HS-27A (cell line): ENCODE data around the gene CD68.

ENCODE experiments used
- DNase-seq: peaks from one replicate; pipeline ENCODE4 v3.0.0-alpha.2; 2012; ENCODE audit warnings: low read depth, missing footprints

Gene CD68

GRCh38 chr17:7559320-7560171, 19.9 kb upstream of the CD68 start:
- DNase-seq, result no peak

- DNase-seq, result no peak
Measured at GRCh38 chr17:7560172-7561027, 19.0 kb upstream of the CD68 start.

GRCh38 chr17:7561028-7561575, 18.3 kb upstream of the CD68 start:
- DNase-seq, result no peak

- DNase-seq, result no peak
Measured at GRCh38 chr17:7561589-7562207, 17.7 kb upstream of the CD68 start, which contains the start of gene SENP3. SENP3 (plus strand) TSS chr17:7561919; CDS start chr17:7563077, 1,158 bp downstream.

- no peak for DNase-seq
Measured at GRCh38 chr17:7562208-7562605, 17.2 kb upstream of the CD68 start.

GRCh38 chr17:7563115-7563869, 16.1 kb upstream of the CD68 start:
- DNase-seq, result no peak

- DNase-seq, result no peak
Measured at GRCh38 chr17:7569571-7569970, 9.9 kb upstream of the CD68 start.

GRCh38 chr17:7570351-7570750, 9.1 kb upstream of the CD68 start:
- no peak for DNase-seq

- no peak for DNase-seq
Measured at GRCh38 chr17:7572338-7572587, 7.2 kb upstream of the CD68 start.

GRCh38 chr17:7572588-7573323, 6.7 kb upstream of the CD68 start:
- DNase-seq, result peak; percentile 87

- DNase-seq, result no peak
Measured at GRCh38 chr17:7573324-7574080, 5.9 kb upstream of the CD68 start.

- no peak for DNase-seq
Measured at GRCh38 chr17:7574176-7574953, 5.1 kb upstream of the CD68 start.

- no peak for DNase-seq
Measured at GRCh38 chr17:7575481-7575883, 4.0 kb upstream of the CD68 start.

GRCh38 chr17:7575959-7576358, 3.5 kb upstream of the CD68 start:
- DNase-seq, result no peak

- DNase-seq, result no peak
Measured at GRCh38 chr17:7576432-7576937, 3.0 kb upstream of the CD68 start.

- no peak for DNase-seq
Measured at GRCh38 chr17:7577327-7578199, 1.9 kb upstream of the CD68 start.

GRCh38 chr17:7579834-7580603, 581 bp downstream of the CD68 start:
- no peak for DNase-seq
